Keratinocyte (primary cell): Measurements from ENCODE around the gene KIF1C. TPM values are rescaled to one million over a fixed set of nuclear protein-coding genes. Genes with fewer than 3 reads are reported as not detected.

ENCODE experiments used
- DNase-seq: peaks from one replicate; pipeline ENCODE4 v3.0.0-alpha.2; 2011; ENCODE audit warnings: low read depth, missing footprints, low spot score
- FAIRE-seq: peaks from 2 replicates; lab custom pipeline; 2011; peaks lifted over from hg19 to GRCh38; lab: Jason Lieb, UNC
- H2AFZ ChIP-seq: 2 replicates; pipeline ENCODE4 v1.6.0; 2012; ENCODE audit warnings: low read length, control low read depth, inconsistent platforms; ENCODE audit not compliant: control insufficient read depth
- H3K27ac ChIP-seq: 2 replicates; pipeline ENCODE4 v1.5.1; 2011; ENCODE audit warnings: low read length; ENCODE audit not compliant: control insufficient read depth, insufficient read depth
- H3K27me3 ChIP-seq: 3 replicates; pipeline ENCODE4 v1.6.0; 2011; ENCODE audit warnings: low read length; ENCODE audit not compliant: control insufficient read depth, insufficient read depth; ENCODE audit errors: extremely low read depth
- H3K36me3 ChIP-seq, 2 experiments: 2 replicates in 1 of 2; 3 replicates in 1 of 2; pipeline ENCODE4 v1.5.1; 2011; ENCODE audit warnings: low read length in 2 of 2, mild to moderate bottlenecking in 1 of 2; ENCODE audit not compliant: control insufficient read depth in 2 of 2, insufficient read depth in 2 of 2; ENCODE audit errors: extremely low read depth in 1 of 2
- H3K4me1 ChIP-seq: 3 replicates; pipeline ENCODE4 v1.5.1; 2011; ENCODE audit warnings: low read length; ENCODE audit not compliant: control insufficient read depth, insufficient read depth; ENCODE audit errors: extremely low read depth
- H3K4me2 ChIP-seq: 3 replicates; pipeline ENCODE4 v1.6.0; 2011; ENCODE audit warnings: low read depth, low read length; ENCODE audit not compliant: control insufficient read depth, insufficient read depth; ENCODE audit errors: extremely low read depth
- H3K4me3 ChIP-seq, 3 experiments: fragments of 200-600 bp in 1 of 3; sonication (generic) in 1 of 3; 2 replicates in 2 of 3; 3 replicates in 1 of 3; pipeline ENCODE4 v1.5.1; 2011 to 2016; ENCODE audit warnings: low read length in 3 of 3, mild to moderate bottlenecking in 3 of 3, control low read depth in 2 of 3, inconsistent platforms in 1 of 3, low read depth in 1 of 3, mixed read lengths in 1 of 3, mixed run types in 1 of 3, moderate library complexity in 1 of 3; ENCODE audit not compliant: control insufficient read depth in 2 of 3, insufficient read depth in 2 of 3; ENCODE audit errors: extremely low read depth in 1 of 3
- H3K79me2 ChIP-seq: 2 replicates; pipeline ENCODE4 v1.6.0; 2012; ENCODE audit warnings: low read length; ENCODE audit not compliant: control insufficient read depth, insufficient read depth
- H3K9ac ChIP-seq: 3 replicates; pipeline ENCODE4 v1.6.0; 2011; ENCODE audit warnings: low read length; ENCODE audit not compliant: control insufficient read depth, insufficient read depth; ENCODE audit errors: extremely low read depth
- H3K9me1 ChIP-seq: 3 replicates; pipeline ENCODE4 v1.6.0; 2011; ENCODE audit warnings: low read length; ENCODE audit not compliant: control insufficient read depth, insufficient read depth; ENCODE audit errors: extremely low read depth
- H3K9me3 ChIP-seq: 2 replicates; pipeline ENCODE4 v1.5.1; 2012; ENCODE audit warnings: low read depth, low read length; ENCODE audit not compliant: control insufficient read depth
- H4K20me1 ChIP-seq: 3 replicates; pipeline ENCODE4 v1.6.0; 2011; ENCODE audit warnings: low read length; ENCODE audit not compliant: control insufficient read depth, insufficient read depth; ENCODE audit errors: extremely low read depth
- EZH2 ChIP-seq: IDR thresholded peaks from one replicate; pipeline ENCODE4 v1.6.1; 2012; ENCODE audit warnings: inconsistent platforms, mild to moderate bottlenecking, low read length, moderate library complexity
- dilution Hi-C: fragments of 300-500 bp; cut with MboI; formaldehyde crosslinking; loops from one replicate; pipeline ENCODE4 v1.7.0; 2020; ENCODE audit warnings: low sequenced_read_pairs; ENCODE audit not compliant: extremely low pct_ligation_motif_present
- polyA plus RNA-seq, 5 experiments: library from polyadenylated mRNA; depleted of rRNA in 3 of 5; stranded (reverse) in 3 of 5; stranded (forward) in 1 of 5; unstranded in 1 of 5; fragments of >200 nt; gene quantifications; 1 replicate in 1 of 5; 2 replicates in 3 of 5; 3 replicates in 1 of 5; pipeline versions ENCODE4 v1.2.1 to v1.2.3, GENCODE V29; 2011 to 2012; ENCODE audit warnings: missing spikeins in 2 of 5, low read depth in 1 of 5, low replicate concordance in 1 of 5
- TF ChIP-seq, protein P1 (sequence below), 3 experiments: IDR thresholded peaks in 1 of 3; conservative IDR thresholded peaks in 1 of 3; optimal IDR thresholded peaks in 1 of 3; 2 replicates in 2 of 3; 3 replicates in 1 of 3; pipeline versions ENCODE3 to v1.5.1; 2011; ENCODE audit warnings: low read length in 3 of 3, mild to moderate bottlenecking in 3 of 3, moderate library complexity in 2 of 3, control low read depth in 1 of 3, inconsistent platforms in 1 of 3; ENCODE audit not compliant: insufficient read depth in 2 of 3; ENCODE audit errors: extremely low read depth in 1 of 3

The KIF1C gene
- polyA plus RNA-seq, 1 donor (not counting 4 experiments of a cell fraction or from before 2014, with no cell fraction given): 93.7 TPM

DNA sequence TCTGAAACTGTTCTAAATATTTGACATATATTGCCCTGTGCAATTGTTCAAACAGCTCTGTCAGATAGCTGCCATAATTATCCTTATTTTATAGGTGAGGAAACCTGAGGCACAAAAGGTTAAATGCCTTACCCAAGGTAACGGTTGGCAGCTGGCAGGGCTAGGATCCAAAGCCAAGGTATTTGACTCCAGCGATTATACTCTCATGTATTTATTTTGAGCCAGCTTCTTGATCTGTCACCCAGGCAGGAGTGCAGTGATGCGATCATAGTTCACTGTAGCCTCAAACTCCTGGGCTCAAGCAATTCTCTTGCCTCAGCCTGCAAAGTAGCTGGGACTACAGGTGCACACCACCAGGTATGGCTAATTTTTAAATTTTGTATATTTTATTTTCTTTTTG lies 39.6 kb upstream of the KIF1C start:
- Histone ChIP-seq H3K4me3 (no peak overlapping the region), H3K79me2 (no peaks in the 10 kb centered on the region), H3K4me1 (peaks cover 8% of the 10 kb centered on the region), H2AFZ (no peak overlapping the region), H3K4me2 (no peak overlapping the region), H3K36me3 (peaks cover 9 to 15% of the 10 kb centered on the region in 2 experiments), H3K9me1 (peaks cover 2% of the 10 kb centered on the region), H3K9ac (no peak overlapping the region), H4K20me1 (no peaks in the 10 kb centered on the region), H3K27ac (no peak overlapping the region), H3K27me3 (no peaks in the 10 kb centered on the region), H3K9me3 (no peaks in the 10 kb centered on the region)
- DNase-seq (no peak), FAIRE-seq (no peak)
- dilution Hi-C loops: no loop called here
- TF ChIP-seq, protein P1, sequence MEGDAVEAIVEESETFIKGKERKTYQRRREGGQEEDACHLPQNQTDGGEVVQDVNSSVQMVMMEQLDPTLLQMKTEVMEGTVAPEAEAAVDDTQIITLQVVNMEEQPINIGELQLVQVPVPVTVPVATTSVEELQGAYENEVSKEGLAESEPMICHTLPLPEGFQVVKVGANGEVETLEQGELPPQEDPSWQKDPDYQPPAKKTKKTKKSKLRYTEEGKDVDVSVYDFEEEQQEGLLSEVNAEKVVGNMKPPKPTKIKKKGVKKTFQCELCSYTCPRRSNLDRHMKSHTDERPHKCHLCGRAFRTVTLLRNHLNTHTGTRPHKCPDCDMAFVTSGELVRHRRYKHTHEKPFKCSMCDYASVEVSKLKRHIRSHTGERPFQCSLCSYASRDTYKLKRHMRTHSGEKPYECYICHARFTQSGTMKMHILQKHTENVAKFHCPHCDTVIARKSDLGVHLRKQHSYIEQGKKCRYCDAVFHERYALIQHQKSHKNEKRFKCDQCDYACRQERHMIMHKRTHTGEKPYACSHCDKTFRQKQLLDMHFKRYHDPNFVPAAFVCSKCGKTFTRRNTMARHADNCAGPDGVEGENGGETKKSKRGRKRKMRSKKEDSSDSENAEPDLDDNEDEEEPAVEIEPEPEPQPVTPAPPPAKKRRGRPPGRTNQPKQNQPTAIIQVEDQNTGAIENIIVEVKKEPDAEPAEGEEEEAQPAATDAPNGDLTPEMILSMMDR (optimal IDR thresholded peaks at IDR 0.05 in 1 of 3, IDR thresholded peaks at IDR 0.05 in 1 of 3, conservative IDR thresholded peaks at IDR 0.05 in 1 of 3; ENCODE audit: extremely low read depth in 1 of 3, insufficient read depth in 2 of 3, low read length in 3 of 3): no peak
- no peak for TF ChIP-seq EZH2

DNA sequence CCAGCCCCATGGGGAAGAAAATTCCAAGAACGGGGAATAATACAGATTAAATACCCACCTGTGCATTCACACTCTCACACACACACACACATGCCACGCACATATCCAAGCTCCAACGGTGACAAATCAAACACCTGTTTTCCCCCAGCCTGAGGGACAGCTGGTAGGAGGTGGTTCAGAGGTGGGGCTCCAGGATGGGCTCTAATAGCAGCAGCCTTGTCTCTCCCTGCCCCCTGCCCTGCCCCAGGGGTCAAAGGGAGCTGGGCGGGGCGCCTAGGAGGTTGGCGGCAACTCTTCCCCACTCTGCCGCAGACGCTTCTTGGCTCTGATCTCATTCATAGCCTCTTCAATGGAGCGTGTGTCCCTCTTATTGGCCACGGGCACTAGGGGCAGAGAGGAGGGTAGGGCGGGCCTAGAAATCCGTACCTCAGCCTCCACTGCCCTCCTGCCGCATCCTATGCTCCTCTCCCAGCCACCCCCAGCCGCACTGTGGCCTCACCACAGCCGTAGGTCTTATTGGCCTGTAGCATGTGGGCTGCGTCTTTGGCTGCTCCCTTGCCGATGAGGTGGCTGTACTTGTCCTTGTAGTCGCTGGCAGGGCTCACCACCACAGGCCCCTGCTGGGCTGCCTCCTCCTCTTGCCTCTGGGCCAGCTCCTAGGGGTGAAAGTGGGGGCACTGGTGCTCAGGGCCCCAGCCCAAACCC lies 38.3 kb upstream of the KIF1C start:
- H3K27ac ChIP-seq: no peak overlapping the region
- no peaks in the 10 kb centered on the region for H4K20me1 ChIP-seq
- no peak for FAIRE-seq
- DNase-seq: no peak
- no peak for TF ChIP-seq EZH2
- TF ChIP-seq, protein P1 (optimal IDR thresholded peaks at IDR 0.05 in 1 of 3, IDR thresholded peaks at IDR 0.05 in 1 of 3, conservative IDR thresholded peaks at IDR 0.05 in 1 of 3; ENCODE audit: extremely low read depth in 1 of 3, insufficient read depth in 2 of 3, low read length in 3 of 3): no peak
- H3K4me1 ChIP-seq: no peaks in the 10 kb centered on the region
- H3K9me3 ChIP-seq: no peaks in the 10 kb centered on the region
- no peak overlapping the region for H3K9ac ChIP-seq
- dilution Hi-C loops: no loop called here
- no peak overlapping the region for H3K4me2 ChIP-seq
- no peak overlapping the region for H2AFZ ChIP-seq
- H3K79me2 ChIP-seq: no peaks in the 10 kb centered on the region
- no peaks in the 10 kb centered on the region for H3K9me1 ChIP-seq
- peaks cover 9 to 15% of the 10 kb centered on the region in 2 experiments for H3K36me3 ChIP-seq
- no peak overlapping the region for H3K4me3 ChIP-seq
- H3K27me3 ChIP-seq: no peaks in the 10 kb centered on the region
